Stimulated activated naive B cell treated with anti-CD40 and anti-IgM and Interleukin-4, amounts not matched to agents 10 μg/mL and 1 μg/mL and 100 μg/mL, for 72 hours (primary cell): ENCODE results near the gene SLC25A1.
A peak's percentile ranks its signal among the peaks of the same experiment; 100 is the strongest.

Source experiments
- ATAC-seq, 2 donors: fragments of 150-1000 bp; cut with Tn5 transposase; replicated peaks; 2 replicates each; pipeline ENCODE4 v1.10.0; 2021; ENCODE audit warnings: moderate library complexity in 1 of 2
- DNase-seq: peaks from one replicate; pipeline ENCODE4 v3.0.0; 2021
- H3K27ac Mint-ChIP-seq: one replicate; pipeline ENCODE4 v1.8.0; 2022; ENCODE audit warnings: mild to moderate bottlenecking, mixed read lengths
- H3K27me3 Mint-ChIP-seq, 2 donors: one replicate each; pipeline ENCODE4 v1.8.0; 2022; ENCODE audit warnings: mixed read lengths in 2 of 2
- H3K36me3 Mint-ChIP-seq, 2 donors: one replicate each; pipeline ENCODE4 v1.8.0; 2022; ENCODE audit warnings: mixed read lengths in 2 of 2, mild to moderate bottlenecking in 1 of 2
- H3K4me1 Mint-ChIP-seq, 2 donors: one replicate each; pipeline ENCODE4 v1.8.0; 2022; ENCODE audit warnings: mixed read lengths in 2 of 2, mild to moderate bottlenecking in 1 of 2
- H3K4me3 Mint-ChIP-seq, 2 donors: one replicate each; pipeline ENCODE4 v1.8.0; 2022; ENCODE audit warnings: mild to moderate bottlenecking in 2 of 2, mixed read lengths in 2 of 2, moderate library complexity in 1 of 2
- H3K9me3 Mint-ChIP-seq, 2 donors: one replicate each; pipeline ENCODE4 v1.8.0; 2022; ENCODE audit warnings: mixed read lengths in 2 of 2, mild to moderate bottlenecking in 1 of 2

SLC25A1 gene

GRCh38 chr22:19136915-19137314 lies 41.6 kb downstream of the SLC25A1 start:
- H3K27me3 Mint-ChIP-seq: no peaks in the 10 kb centered on the region
- peaks cover 51 to 66% of the 10 kb centered on the region in 2 donors for H3K36me3 Mint-ChIP-seq
- H3K9me3 Mint-ChIP-seq: no peaks in the 10 kb centered on the region
- H3K4me3 Mint-ChIP-seq: no peak overlapping the region
- H3K4me1 Mint-ChIP-seq: peaks cover 2 to 14% of the 10 kb centered on the region in 2 donors
- peak overlapping the region; percentile 68 for H3K27ac Mint-ChIP-seq
- DNase-seq: no peak
- no peak for ATAC-seq

GRCh38 chr22:19134874-19135273 lies 43.7 kb downstream of the SLC25A1 start:
- Mint-ChIP-seq H3K4me3 (no peak overlapping the region), H3K36me3 (peaks cover 50 to 64% of the 10 kb centered on the region in 2 donors), H3K4me1 (peaks cover 2 to 14% of the 10 kb centered on the region in 2 donors), H3K27me3 (no peaks in the 10 kb centered on the region), H3K27ac (no peak overlapping the region), H3K9me3 (no peaks in the 10 kb centered on the region)
- ATAC-seq (no peak), DNase-seq (no peak)

GRCh38 chr22:19134176-19134831 lies 44.2 kb downstream of the SLC25A1 start:
- Mint-ChIP-seq H3K4me3 (no peak overlapping the region), H3K4me1 (peaks cover 2 to 14% of the 10 kb centered on the region in 2 donors), H3K36me3 (peaks cover 44 to 59% of the 10 kb centered on the region in 2 donors), H3K27ac (peak overlapping the region; percentile 78), H3K9me3 (no peaks in the 10 kb centered on the region), H3K27me3 (no peaks in the 10 kb centered on the region)
- DNase-seq (no peak), ATAC-seq (no peak)

- Mint-ChIP-seq H3K27ac (no peak overlapping the region), H3K27me3 (no peaks in the 10 kb centered on the region), H3K36me3 (peaks cover 37 to 51% of the 10 kb centered on the region in 2 donors), H3K4me1 (peaks cover 5 to 14% of the 10 kb centered on the region in 2 donors), H3K4me3 (no peak overlapping the region), H3K9me3 (no peaks in the 10 kb centered on the region)
- ATAC-seq (no peak), DNase-seq (no peak)
Measured at GRCh38 chr22:19133561-19133960, 45.0 kb downstream of the SLC25A1 start.

GRCh38 chr22:19132693-19133400 lies 45.7 kb downstream of the SLC25A1 start:
- peaks cover 37 to 51% of the 10 kb centered on the region in 2 donors for H3K36me3 Mint-ChIP-seq
- DNase-seq: no peak
- H3K9me3 Mint-ChIP-seq: no peaks in the 10 kb centered on the region
- H3K27ac Mint-ChIP-seq: peak overlapping the region; percentile 59
- no peaks in the 10 kb centered on the region for H3K27me3 Mint-ChIP-seq
- peaks cover 5 to 14% of the 10 kb centered on the region in 2 donors for H3K4me1 Mint-ChIP-seq
- no peak for ATAC-seq
- no peak overlapping the region for H3K4me3 Mint-ChIP-seq

- Mint-ChIP-seq H3K9me3 (no peaks in the 10 kb centered on the region), H3K27ac (no peak overlapping the region), H3K4me1 (peaks cover 5 to 14% of the 10 kb centered on the region in 2 donors), H3K27me3 (no peaks in the 10 kb centered on the region), H3K4me3 (no peak overlapping the region), H3K36me3 (peaks cover 37 to 50% of the 10 kb centered on the region in 2 donors)
- DNase-seq (no peak), ATAC-seq (no peak)
Measured at GRCh38 chr22:19132153-19132552, 46.4 kb downstream of the SLC25A1 start.

GRCh38 chr22:19131685-19132015 lies 46.9 kb downstream of the SLC25A1 start:
- Mint-ChIP-seq H3K36me3 (peaks cover 32 to 45% of the 10 kb centered on the region in 2 donors), H3K27ac (no peak overlapping the region), H3K4me1 (peaks cover 5 to 14% of the 10 kb centered on the region in 2 donors), H3K9me3 (no peaks in the 10 kb centered on the region), H3K4me3 (no peak overlapping the region), H3K27me3 (no peaks in the 10 kb centered on the region)
- no peak for DNase-seq
- ATAC-seq: no peak

- Mint-ChIP-seq H3K36me3 (peaks cover 27 to 40% of the 10 kb centered on the region in 2 donors), H3K27me3 (no peaks in the 10 kb centered on the region), H3K9me3 (no peaks in the 10 kb centered on the region), H3K27ac (no peak within 1 kb of the TSS), H3K4me1 (peaks cover 5 to 14% of the 10 kb centered on the region in 2 donors), H3K4me3 (no peak within 1 kb of the TSS)
- no peak for DNase-seq
- no peak for ATAC-seq
Measured at GRCh38 chr22:19130959-19131684, 47.4 kb downstream of the SLC25A1 start, which contains the start of gene TSSK2. TSS of gene TSSK2 (plus strand) at chr22:19131308. CDS start at chr22:19131400, 92 bp downstream.

- H3K36me3 Mint-ChIP-seq: peaks cover 22 to 31% of the 10 kb centered on the region in 2 donors
- ATAC-seq (no peak), DNase-seq (no peak)
- H3K4me1 Mint-ChIP-seq: peaks cover 5 to 14% of the 10 kb centered on the region in 2 donors
- H3K27me3 Mint-ChIP-seq: no peaks in the 10 kb centered on the region
- no peak overlapping the region for H3K4me3 Mint-ChIP-seq
- H3K27ac Mint-ChIP-seq: no peak overlapping the region
- H3K9me3 Mint-ChIP-seq: no peaks in the 10 kb centered on the region
Measured at GRCh38 chr22:19129871-19130270, 48.7 kb downstream of the SLC25A1 start.

GRCh38 chr22:19128946-19129727 lies 49.4 kb downstream of the SLC25A1 start:
- Mint-ChIP-seq H3K36me3 (peaks cover 18 to 27% of the 10 kb centered on the region in 2 donors), H3K4me1 (peaks cover 5 to 11% of the 10 kb centered on the region in 2 donors), H3K27me3 (no peaks in the 10 kb centered on the region), H3K9me3 (no peaks in the 10 kb centered on the region), H3K4me3 (no peak overlapping the region), H3K27ac (no peak overlapping the region)
- no peak for ATAC-seq
- DNase-seq: no peak

GRCh38 chr22:19128009-19128401 lies 50.5 kb downstream of the SLC25A1 start:
- no peak overlapping the region for H3K27ac Mint-ChIP-seq
- no peak overlapping the region for H3K4me3 Mint-ChIP-seq
- ATAC-seq (no peak), DNase-seq (no peak)
- H3K4me1 Mint-ChIP-seq: peaks cover 6 to 8% of the 10 kb centered on the region in 2 donors
- H3K27me3 Mint-ChIP-seq: no peaks in the 10 kb centered on the region
- H3K9me3 Mint-ChIP-seq: no peaks in the 10 kb centered on the region
- peaks cover 15 to 20% of the 10 kb centered on the region in 2 donors for H3K36me3 Mint-ChIP-seq

- Mint-ChIP-seq H3K9me3 (no peaks in the 10 kb centered on the region), H3K4me1 (peaks cover 9% of the 10 kb centered on the region in 2 donors), H3K36me3 (peaks cover 11 to 15% of the 10 kb centered on the region in 2 donors), H3K4me3 (no peak overlapping the region), H3K27ac (no peak overlapping the region), H3K27me3 (no peaks in the 10 kb centered on the region)
- no peak for ATAC-seq
- no peak for DNase-seq
Measured at GRCh38 chr22:19127329-19128008, 51.1 kb downstream of the SLC25A1 start.
